GM13977 (cell line): ENCODE data around the gene CHN1.

ENCODE experiments used
- DNase-seq: peaks from one replicate; pipeline ENCODE4 v3.0.0; 2012; ENCODE audit warnings: low spot score
- CTCF ChIP-seq: IDR thresholded peaks from 2 replicates; pipeline ENCODE4 v1.5.1; 2012; ENCODE audit warnings: mild to moderate bottlenecking, control low read depth; ENCODE audit not compliant: insufficient read depth; ENCODE audit errors: extremely low read depth, missing control alignments
- in situ Hi-C: fragments of 300-500 bp; cut with MboI; formaldehyde crosslinking; loops from one replicate; pipeline ENCODE4 v1.12.0; 2022; ENCODE audit warnings: low sequenced_read_pairs, low pct_unique_long_range_greater_than_20kb, mixed read lengths, inconsistent platforms; ENCODE audit not compliant: unreplicated experiment

The CHN1 gene

GRCh38 chr2:174752403-174753037, 252.7 kb downstream of the CHN1 start:
- in situ Hi-C loops = no loop called here
- no peak for TF ChIP-seq CTCF

GRCh38 chr2:174750923-174751441, 254.2 kb downstream of the CHN1 start:
- peak; percentile 0 for TF ChIP-seq CTCF
- DNase-seq = no peak
- in situ Hi-C loops = no loop called here

More at GRCh38 chr2:174752403-174753037, 252.7 kb downstream of the CHN1 start:
- peak; percentile 50 for DNase-seq

GRCh38 chr2:174749793-174750192, 255.4 kb downstream of the CHN1 start:
- DNase-seq = no peak
- TF ChIP-seq CTCF = no peak
- in situ Hi-C loops = no loop called here

GRCh38 chr2:174748948-174749347, 256.2 kb downstream of the CHN1 start:
- DNase-seq = peak; percentile 43
- TF ChIP-seq CTCF = peak; percentile 76
- in situ Hi-C loops = no loop called here
